ENCODE data around the gene ADSS1.

GRCh38 chr14:104717646-104718045, 6.4 kb upstream of the ADSS1 start:
- TF ChIP-seq ZBTB33 (IDR thresholded peaks at IDR 0.05; ENCODE audit: extremely low read depth, insufficient replicate concordance, low read length) = no peak
- TF ChIP-seq CEBPB (IDR thresholded peaks at IDR 0.05; ENCODE audit: low read depth) = no peak
- TF ChIP-seq EGR1 (IDR thresholded peaks at IDR 0.05; ENCODE audit: low read depth) = no peak
